ENCODE results near the gene DUSP18.
"Not testable (repeated sequence)": the region's sequence is repeated elsewhere in the genome, so short reads cannot be mapped to it uniquely, and the experiment has no call there.

The DUSP18 gene

GRCh38 chr22:30667494-30668385 is at the start of gene DUSP18:
Gene DUSP18, minus strand, starts transcription at chr22:30667875. Its CDS starts 3,872 bp downstream, at chr22:30664003.
- no peak for DNase-seq

DNA sequence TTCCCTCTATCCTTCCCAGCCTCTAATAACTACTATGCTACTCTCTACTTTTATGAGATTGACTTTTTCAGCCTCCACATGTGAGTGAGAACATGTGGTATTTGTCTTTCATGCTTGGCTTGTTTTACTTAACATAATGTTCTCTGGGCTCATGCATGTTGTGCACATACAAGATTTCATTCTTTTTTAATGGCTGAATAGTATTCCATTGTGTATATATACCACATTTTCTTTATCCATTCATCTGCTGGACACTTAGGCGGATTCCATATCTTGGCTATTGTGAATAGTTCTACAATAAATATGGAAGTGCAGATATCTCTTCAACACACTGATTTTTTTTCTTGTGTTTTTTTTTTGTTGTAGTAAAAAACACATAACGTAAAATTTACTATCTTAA is 46.4 kb upstream of the DUSP18 start:
- DNase-seq, result no peak

DNA sequence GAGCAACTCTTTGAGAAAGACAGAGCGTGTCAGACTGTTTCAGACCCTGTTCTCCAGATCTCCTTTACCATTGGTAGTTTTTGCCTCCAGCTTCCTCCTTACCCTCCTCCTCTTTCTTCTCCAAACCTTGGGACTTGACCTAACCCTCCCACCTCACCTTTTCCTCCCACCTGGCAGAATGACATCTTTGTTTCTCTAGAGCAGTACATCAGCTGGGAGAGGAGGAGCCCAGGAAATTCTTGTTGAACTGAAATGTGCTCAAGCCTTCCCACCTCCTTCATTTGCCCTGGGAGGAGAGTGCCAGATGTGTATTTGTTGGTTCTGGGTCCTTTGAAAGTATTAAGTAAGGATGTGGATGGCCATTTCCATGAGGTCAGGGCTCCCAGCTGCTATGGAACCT is 44.4 kb upstream of the DUSP18 start:
- DNase-seq, result no peak

DNA sequence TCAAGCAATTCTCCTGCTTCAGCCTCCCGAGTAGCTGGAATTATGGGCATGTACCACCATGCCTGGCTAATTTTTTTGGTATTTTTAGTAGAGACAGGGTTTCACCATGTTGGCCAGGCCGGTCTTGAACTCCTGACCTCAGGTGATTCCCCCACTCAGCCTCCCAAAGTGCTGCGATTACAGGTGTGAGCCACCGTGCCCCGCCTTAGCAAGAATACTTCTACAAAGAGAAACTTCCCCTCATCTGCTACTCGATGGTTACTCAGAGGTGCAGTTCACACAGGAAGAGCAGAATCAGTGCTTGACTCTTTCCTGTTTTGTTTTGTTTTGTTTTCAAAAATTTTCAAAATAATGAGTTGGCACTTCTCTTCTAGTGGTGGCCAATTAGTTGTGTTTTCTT is 42.3 kb upstream of the DUSP18 start:
- DNase-seq, result not testable (repeated sequence)

DNA sequence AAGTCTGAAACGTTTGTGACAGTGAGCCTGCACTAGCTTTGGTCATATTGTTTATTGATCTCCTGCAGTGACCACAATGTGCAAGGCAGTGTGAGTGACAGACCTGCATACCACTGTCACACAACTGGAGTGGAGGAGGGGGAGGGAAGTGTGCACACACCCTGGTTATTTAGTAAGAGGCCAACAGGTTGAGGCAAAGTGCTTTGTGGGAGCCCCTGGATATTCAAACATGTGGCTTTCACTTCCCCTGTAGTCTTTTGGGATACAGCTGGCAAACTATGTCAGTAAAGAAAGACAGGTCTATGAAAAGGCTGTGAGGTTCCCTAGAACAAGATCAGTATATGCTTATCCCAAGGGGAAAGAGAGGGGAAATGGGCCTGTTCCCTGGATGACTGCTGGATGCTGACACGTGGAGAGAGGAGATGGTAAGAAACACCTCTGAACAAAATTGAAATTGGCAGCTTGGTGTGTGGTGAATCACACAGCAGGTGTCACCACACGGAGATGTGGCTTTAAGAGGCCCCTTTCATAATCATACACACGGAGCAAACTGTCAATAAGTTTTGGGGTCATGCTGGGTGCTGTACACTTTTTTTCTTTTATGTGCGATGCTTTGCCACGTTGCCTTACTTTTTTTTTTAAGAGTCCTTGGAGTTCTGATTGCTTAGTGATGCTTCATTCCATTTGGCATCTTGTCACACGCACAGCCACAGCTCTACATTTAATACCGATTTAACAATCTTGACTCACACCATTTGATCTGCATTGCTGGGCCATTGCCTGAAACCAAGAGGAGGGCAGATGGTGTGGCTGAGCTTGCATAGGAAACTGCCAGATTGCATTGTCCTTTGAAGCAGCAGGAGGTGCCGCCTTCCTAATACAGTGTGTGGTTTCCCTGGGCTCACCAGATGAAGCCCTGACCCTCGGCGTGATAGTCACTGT is 38.3 kb upstream of the DUSP18 start:
- DNase-seq, result no peak

GRCh38 chr22:30704978-30705377 is 37.3 kb upstream of the DUSP18 start:
- no peak for DNase-seq

DNA sequence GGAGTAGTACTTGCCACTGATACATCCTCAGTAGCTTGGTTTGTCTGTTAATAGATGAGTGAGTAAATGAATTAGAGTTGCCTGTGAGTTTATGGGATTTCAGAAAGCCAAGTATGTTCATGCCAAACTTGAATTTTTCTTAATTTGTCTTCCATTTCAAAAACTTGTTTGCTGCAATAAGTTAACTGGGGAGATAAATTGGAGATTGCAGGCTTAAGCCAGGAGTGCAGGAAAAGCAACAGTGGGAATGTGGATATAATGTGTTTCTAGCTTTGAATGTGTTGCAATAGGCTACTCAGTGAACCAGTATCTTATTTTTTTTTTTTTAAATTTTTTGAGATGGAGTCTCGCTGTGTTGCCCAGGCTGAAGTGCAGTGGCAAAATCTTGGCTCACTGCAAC is 35.2 kb upstream of the DUSP18 start:
- DNase-seq, result no peak

- DNase-seq, result no peak
Observed at GRCh38 chr22:30701872-30702271, 34.2 kb upstream of the DUSP18 start.

DNA sequence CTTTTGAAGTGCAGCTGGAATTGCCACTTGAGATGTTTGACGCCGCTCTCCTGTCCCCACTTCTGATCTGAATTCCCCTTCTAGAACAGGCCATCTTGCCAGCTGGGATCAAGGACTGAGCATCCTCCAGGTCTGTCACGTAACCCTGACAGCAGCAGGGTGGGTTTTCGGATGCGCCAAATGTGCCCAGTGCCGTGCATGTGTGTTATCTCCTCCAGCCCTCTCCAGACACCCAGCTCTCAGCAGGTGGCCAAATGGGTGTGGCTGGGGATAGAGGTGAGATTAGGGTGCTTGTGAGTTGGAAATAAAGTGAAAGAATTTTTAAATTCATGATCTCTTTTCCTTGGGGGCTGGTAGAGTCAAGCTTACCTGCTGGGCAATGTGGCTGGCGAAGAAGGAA is 30.3 kb upstream of the DUSP18 start:
- DNase-seq, result no peak

DNA sequence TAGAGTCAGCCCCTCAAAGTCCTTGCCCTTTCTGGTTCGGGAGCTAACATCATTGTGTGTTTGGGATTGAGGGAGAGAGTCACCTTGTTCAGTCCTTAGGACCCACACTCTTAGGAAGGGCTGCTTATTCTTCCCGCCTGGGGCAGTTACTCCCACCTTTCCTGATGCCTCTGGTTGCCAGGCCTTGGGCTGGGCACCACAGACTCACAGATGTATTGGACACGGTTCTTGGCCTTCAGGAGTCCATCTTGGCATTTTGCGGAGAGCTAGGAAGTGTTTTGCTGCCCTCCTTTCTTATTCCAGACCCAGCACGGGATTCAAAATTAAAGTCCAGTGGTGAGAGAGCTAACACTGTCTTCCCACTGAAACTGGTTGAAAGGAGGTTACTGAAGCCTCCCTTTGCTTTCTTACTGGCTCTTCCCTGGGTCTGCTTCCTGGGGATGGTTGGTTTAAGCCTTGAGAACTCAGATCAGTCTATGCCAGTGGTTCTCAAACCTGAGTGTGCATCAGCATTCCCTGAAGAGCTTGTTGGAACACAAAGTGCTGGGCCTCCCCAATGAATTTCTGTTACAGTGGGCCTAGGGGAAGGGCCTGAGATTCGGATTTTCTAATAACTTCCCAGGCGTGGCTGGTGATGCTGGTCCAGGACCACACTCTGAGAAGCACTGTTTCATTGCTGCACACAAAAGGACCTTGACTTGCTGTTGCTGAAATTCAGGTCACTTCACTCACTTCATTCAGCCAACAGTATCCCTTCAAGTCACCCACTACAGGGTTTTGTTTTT is 28.4 kb upstream of the DUSP18 start:
- DNase-seq, result no peak

GRCh38 chr22:30695351-30695851 is 27.7 kb upstream of the DUSP18 start:
- no peak for DNase-seq

GRCh38 chr22:30694640-30695350 is 27.1 kb upstream of the DUSP18 start, which contains the start of gene OSBP2:
Gene OSBP2, plus strand, starts transcription at chr22:30694874. Its CDS starts 36 bp downstream, at chr22:30694910.
- no peak for DNase-seq

DNA sequence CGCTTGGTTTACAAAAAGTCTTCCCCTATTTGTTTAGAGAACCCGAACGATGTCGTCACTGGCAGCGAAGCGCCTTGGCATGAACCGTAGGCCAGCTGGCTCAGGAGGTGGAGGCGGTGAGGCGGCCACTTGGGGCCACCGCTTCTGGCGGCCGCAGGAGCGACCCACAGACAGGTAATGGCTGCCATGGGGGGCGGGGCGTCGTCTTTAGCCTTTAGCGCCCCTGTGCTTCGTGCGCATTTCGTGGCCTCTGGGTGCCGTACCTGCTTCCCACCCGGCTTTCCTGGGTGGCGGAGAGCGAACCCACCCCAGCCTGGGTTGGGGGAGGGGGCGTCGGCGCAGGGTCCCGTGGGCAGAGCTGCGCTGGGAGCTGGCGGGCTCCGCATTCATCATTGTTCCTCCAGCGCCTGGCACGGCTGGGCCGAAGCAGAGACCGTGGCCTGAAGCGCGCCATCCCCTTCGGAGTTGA is 26.5 kb upstream of the DUSP18 start:
- no peak for DNase-seq

DNA sequence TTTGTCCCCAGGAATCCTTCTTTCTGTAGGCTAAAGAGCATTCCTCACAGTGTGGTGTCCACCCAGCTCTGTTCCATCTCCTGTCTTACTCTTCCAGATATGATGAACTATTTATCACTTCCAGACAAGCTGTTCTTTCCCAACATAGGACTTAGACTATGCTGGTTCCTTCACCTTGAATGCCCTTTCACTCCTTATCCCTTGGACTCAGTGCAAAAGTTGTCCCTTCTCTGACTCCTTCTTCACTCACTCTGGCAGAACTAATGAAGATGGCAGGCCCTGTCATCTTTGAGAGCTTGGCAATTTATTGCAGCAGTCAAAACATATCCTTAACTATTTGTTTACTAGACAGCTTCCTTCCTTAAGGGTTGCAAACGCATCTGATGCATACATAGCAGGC is 23.5 kb upstream of the DUSP18 start:
- DNase-seq, result no peak

- DNase-seq, result no peak
Observed at GRCh38 chr22:30689622-30690021, 21.9 kb upstream of the DUSP18 start.

DNA sequence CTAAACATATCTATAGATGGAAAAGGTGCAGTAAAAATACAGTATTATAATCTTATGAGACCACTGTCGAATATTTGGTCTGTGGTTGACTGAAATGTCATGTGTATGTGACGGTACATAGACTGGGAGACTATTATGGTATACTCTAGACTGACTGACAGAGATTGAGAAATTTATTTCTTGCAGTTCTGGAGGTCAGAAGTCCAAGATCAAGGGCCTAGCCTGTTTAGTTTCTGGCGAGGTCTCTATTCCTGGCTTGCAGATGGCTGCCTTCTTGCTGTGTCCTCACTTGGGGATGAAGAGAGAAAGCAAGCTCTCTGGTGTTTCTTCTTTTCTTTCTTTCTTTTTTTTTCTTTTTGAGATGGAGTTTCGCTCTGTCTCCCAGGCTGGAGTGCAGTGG is 19.7 kb upstream of the DUSP18 start:
- DNase-seq, result no peak

DNA sequence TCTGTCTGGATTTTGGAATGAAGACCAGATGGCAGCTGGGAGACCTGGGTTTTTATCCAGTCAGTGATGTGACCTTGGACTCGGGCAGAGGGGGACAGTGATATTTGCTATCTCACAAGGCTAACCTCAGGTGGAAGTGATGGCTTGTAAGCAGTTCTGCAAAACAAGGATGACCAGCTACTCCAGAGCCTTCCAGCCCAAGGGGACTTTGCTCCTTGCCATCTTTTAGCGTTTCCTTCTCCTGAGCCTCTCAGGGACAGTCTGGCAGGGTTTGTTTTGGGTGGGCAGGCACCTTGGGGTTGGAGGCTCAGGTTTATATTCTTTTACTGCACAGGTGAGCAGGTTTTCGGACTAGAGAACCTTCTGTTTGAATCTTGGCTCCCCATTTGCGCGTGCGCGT is 17.5 kb upstream of the DUSP18 start:
- DNase-seq, result no peak

DNA sequence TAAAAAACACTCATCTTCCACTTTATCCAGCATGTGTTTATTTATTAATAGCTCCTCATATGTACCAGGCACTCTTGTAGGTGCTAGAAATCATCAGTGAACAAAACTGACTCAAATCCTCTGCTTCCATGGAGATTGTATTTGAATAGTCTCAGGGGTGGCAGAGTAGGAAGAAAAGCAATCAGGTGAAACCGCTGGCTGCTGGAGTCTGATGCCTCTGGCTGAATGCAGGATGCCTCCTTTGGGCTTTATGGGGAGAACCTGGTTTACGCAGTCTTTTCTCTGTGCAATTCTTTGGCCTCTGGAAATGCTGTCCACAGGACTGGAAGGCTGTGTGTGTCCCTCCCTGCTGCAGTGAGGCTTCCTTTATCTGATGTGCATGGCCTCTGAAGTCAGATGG is 14.2 kb upstream of the DUSP18 start:
- no peak for DNase-seq

GRCh38 chr22:30680991-30681770 is 13.5 kb upstream of the DUSP18 start:
- no peak for DNase-seq

GRCh38 chr22:30679895-30680690 is 12.4 kb upstream of the DUSP18 start:
- DNase-seq, result not testable (repeated sequence)

All from SIG-M5 (cell line).